Measurements from ENCODE around the gene P4HA2. TPM values are rescaled to one million over a fixed set of nuclear protein-coding genes. Genes with fewer than 3 reads are reported as not detected.

The P4HA2 gene
- total RNA-seq, 1 donor from 2014 or later: 79.0 TPM

GRCh38 chr5:132219289-132219970, 8.2 kb downstream of the P4HA2 start:
- TF ChIP-seq, protein P1, sequence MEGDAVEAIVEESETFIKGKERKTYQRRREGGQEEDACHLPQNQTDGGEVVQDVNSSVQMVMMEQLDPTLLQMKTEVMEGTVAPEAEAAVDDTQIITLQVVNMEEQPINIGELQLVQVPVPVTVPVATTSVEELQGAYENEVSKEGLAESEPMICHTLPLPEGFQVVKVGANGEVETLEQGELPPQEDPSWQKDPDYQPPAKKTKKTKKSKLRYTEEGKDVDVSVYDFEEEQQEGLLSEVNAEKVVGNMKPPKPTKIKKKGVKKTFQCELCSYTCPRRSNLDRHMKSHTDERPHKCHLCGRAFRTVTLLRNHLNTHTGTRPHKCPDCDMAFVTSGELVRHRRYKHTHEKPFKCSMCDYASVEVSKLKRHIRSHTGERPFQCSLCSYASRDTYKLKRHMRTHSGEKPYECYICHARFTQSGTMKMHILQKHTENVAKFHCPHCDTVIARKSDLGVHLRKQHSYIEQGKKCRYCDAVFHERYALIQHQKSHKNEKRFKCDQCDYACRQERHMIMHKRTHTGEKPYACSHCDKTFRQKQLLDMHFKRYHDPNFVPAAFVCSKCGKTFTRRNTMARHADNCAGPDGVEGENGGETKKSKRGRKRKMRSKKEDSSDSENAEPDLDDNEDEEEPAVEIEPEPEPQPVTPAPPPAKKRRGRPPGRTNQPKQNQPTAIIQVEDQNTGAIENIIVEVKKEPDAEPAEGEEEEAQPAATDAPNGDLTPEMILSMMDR (IDR thresholded peaks at IDR 0.05): no peak
- peaks cover 19% of the 10 kb centered on the region for H3K4me1 ChIP-seq
- H3K9me3 ChIP-seq: no peaks in the 10 kb centered on the region
- peaks cover 12% of the 10 kb centered on the region for H3K36me3 ChIP-seq
- H3K27me3 ChIP-seq: no peaks in the 10 kb centered on the region
- no peak overlapping the region for H3K4me3 ChIP-seq
- no peak for ATAC-seq
- DNase-seq: no peak
- H3K27ac ChIP-seq: no peak overlapping the region
- intact Hi-C loops (cut with DNase I): no loop called here

DNA sequence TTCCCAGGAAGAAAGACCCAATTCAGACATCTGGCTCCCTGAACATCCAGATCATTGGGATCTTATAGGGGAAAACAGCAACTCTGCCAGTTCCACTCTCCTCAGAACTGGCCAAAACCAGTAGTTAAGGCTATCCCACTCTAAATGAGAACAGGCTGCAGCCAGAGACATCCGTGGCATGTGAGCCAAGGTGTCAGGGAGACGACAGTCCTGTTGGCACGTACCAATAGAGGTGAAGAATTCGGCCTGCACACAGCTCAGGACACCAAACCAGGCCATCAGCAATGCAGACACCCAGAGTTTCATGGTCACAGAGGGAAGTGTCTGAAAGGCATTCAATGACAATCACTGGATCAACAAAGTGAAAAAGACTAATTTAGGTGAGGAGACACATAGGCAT, 9.3 kb downstream of the P4HA2 start:
- intact Hi-C loops (cut with DNase I): no loop called here
- H3K4me3 ChIP-seq: no peak overlapping the region
- ATAC-seq (no peak), DNase-seq (no peak)
- H3K36me3 ChIP-seq: peaks cover 18% of the 10 kb centered on the region
- TF ChIP-seq, protein P1 (IDR thresholded peaks at IDR 0.05): no peak
- H3K27ac ChIP-seq: no peak overlapping the region
- H3K27me3 ChIP-seq: no peaks in the 10 kb centered on the region
- no peaks in the 10 kb centered on the region for H3K9me3 ChIP-seq
- peaks cover 19% of the 10 kb centered on the region for H3K4me1 ChIP-seq

DNA sequence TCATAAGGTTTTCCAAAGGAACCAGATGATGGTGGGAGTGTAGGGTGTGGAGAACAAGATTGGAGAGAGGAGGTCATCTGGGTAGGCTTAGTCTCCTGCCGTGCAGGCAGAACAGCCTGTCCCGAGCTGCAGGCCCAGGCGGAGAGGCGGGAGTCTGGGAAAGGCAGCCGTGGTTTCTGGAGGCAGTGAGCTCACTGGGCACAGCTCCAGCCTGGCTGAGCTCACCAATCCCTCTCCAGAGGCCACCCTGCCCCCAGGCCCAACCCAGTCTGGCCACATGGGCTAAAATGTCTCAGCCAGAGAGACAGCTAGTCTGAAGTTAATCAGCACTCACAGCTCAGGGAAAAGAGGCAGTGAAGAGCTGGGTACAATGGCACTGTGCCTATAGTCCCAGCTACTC, 12.3 kb downstream of the P4HA2 start:
- Histone ChIP-seq H3K27me3 (no peaks in the 10 kb centered on the region), H3K4me3 (no peak overlapping the region), H3K36me3 (peaks cover 43% of the 10 kb centered on the region), H3K4me1 (peaks cover 12% of the 10 kb centered on the region), H3K9me3 (no peaks in the 10 kb centered on the region), H3K27ac (peak overlapping the region; percentile 78)
- peak; percentile 91 for DNase-seq
- intact Hi-C loops (cut with DNase I): no loop called here
- TF ChIP-seq, protein P1 (IDR thresholded peaks at IDR 0.05): no peak
- ATAC-seq: peak; percentile 94

- DNase-seq (no peak), ATAC-seq (no peak)
- Histone ChIP-seq H3K4me1 (peaks cover 9% of the 10 kb centered on the region), H3K4me3 (no peak overlapping the region), H3K36me3 (peaks cover 47% of the 10 kb centered on the region), H3K27ac (peak overlapping the region; percentile 78), H3K27me3 (no peaks in the 10 kb centered on the region), H3K9me3 (no peaks in the 10 kb centered on the region)
- intact Hi-C loops (cut with DNase I): no loop called here
- TF ChIP-seq, protein P1 (IDR thresholded peaks at IDR 0.05): no peak
Observed at GRCh38 chr5:132214491-132214890, 13.2 kb downstream of the P4HA2 start.

- H3K36me3 ChIP-seq: peaks cover 56% of the 10 kb centered on the region
- no peak for DNase-seq
- H3K9me3 ChIP-seq: no peaks in the 10 kb centered on the region
- TF ChIP-seq, protein P1 (IDR thresholded peaks at IDR 0.05): no peak
- no peak overlapping the region for H3K4me3 ChIP-seq
- H3K4me1 ChIP-seq: peaks cover 9% of the 10 kb centered on the region
- H3K27me3 ChIP-seq: no peaks in the 10 kb centered on the region
- ATAC-seq: no peak
- H3K27ac ChIP-seq: no peak overlapping the region
- intact Hi-C loops (cut with DNase I): no loop called here
Observed at GRCh38 chr5:132213666-132214065, 14.0 kb downstream of the P4HA2 start.

Measured in upper lobe of right lung (tissue), 1 donor.